ENCODE results near the gene PLCL2.

The PLCL2 gene

DNA sequence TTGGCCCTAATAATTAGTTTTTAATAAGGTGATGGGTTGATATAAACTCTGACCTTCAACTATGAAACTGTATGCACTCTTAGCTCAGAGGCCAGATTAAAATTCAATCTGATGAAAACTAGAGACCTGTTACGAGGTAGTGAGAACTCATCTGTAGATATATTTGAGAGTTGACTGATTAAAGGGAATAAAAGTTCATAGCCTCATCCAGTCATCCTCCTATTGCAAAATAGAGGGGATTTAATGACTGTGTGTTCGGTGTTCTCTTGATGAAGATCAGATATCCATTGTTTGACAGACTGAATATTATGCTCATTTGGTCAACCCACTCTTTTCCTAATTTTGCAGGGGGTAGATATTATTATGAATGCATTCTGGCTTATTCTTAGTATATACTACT is 23.3 kb upstream of the PLCL2 start:
- no peak for DNase-seq
- in situ Hi-C loops (cut with MboI; ENCODE audit: low pct_unique_long_range_greater_than_20kb, low sequenced_read_pairs) = no loop called here

- in situ Hi-C loops (cut with MboI; ENCODE audit: low pct_unique_long_range_greater_than_20kb, low sequenced_read_pairs) = no loop called here
- DNase-seq = no peak
These were observed 20.0 kb upstream of the PLCL2 start for GRCh38 chr3:16864610-16865313.

- no peak for DNase-seq
- in situ Hi-C loops (cut with MboI; ENCODE audit: low pct_unique_long_range_greater_than_20kb, low sequenced_read_pairs) = no loop called here
These were observed 19.4 kb upstream of the PLCL2 start for GRCh38 chr3:16865335-16865734.

GRCh38 chr3:16866571-16866970 is 18.2 kb upstream of the PLCL2 start:
- peak; percentile 74 for DNase-seq
- in situ Hi-C loops (cut with MboI; ENCODE audit: low pct_unique_long_range_greater_than_20kb, low sequenced_read_pairs) = no loop called here

- in situ Hi-C loops (cut with MboI; ENCODE audit: low pct_unique_long_range_greater_than_20kb, low sequenced_read_pairs) = no loop called here
- no peak for DNase-seq
These were observed 16.2 kb upstream of the PLCL2 start for GRCh38 chr3:16868513-16868912.

- DNase-seq = no peak
- in situ Hi-C loops (cut with MboI; ENCODE audit: low pct_unique_long_range_greater_than_20kb, low sequenced_read_pairs) = no loop called here
These were observed 15.3 kb upstream of the PLCL2 start for GRCh38 chr3:16869261-16870005.

DNA sequence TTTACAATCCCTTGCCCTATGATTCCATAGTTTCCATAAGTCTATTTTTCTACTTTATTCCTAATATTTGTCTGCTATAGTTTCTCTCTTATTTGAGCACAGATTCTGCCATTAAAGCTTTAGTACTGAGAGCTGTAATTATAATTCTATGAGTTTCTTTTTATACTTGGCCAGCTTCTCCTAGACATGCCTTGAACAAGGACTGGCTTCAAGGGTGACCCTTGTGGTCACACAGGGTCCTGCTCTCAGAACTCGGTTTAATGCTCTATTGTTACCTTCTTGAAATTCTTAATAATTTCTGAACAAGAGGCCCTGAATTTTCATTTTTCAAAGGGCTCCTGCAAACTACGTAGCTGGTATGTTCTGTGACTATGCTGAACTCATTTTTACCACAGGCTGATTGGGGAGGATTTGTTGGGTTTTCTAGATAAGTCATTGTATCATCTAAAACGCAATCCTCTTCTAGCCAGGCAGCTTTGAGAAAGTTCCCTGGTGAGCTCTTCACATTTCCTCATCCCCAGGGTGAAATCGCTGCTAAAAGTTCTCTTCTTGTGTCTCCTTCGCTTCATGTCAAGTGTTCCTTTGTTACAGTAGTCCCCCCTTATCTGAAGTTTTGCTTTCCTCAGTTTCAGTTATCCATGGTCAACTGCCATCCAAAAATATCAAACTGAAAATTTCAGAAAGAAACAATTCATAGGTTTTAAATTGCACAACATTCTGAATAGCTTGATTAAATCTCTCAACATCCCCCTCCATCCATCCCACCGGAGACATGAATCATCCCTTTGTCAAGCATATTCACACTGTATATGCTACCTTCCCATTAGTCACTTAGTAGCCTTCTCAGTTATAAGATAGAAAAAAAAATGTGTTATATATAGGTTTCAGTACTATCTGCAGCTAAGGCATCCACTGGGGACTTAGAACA is 12.6 kb upstream of the PLCL2 start:
- DNase-seq = no peak
- in situ Hi-C loops (cut with MboI; ENCODE audit: low pct_unique_long_range_greater_than_20kb, low sequenced_read_pairs) = no loop called here

DNA sequence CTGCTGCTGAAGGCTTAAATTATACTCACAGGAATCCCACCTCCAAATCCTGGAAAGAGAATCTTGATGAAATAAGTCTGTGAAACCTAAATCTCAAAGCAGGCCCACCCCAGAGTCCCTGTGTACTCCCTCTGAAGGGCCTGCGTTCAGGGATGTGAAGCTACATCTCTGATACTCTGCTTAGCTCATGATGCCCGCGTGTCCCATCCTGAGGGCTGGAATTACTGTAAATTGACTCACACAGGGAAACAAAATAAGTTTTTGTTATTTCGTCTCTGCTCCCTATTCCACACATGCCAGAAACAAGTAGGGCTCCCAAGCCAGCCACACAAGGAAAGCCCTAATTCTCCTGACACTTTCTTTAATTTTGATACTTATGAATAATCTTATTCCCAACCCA is 10.9 kb upstream of the PLCL2 start:
- no peak for DNase-seq
- in situ Hi-C loops (cut with MboI; ENCODE audit: low pct_unique_long_range_greater_than_20kb, low sequenced_read_pairs) = no loop called here

DNA sequence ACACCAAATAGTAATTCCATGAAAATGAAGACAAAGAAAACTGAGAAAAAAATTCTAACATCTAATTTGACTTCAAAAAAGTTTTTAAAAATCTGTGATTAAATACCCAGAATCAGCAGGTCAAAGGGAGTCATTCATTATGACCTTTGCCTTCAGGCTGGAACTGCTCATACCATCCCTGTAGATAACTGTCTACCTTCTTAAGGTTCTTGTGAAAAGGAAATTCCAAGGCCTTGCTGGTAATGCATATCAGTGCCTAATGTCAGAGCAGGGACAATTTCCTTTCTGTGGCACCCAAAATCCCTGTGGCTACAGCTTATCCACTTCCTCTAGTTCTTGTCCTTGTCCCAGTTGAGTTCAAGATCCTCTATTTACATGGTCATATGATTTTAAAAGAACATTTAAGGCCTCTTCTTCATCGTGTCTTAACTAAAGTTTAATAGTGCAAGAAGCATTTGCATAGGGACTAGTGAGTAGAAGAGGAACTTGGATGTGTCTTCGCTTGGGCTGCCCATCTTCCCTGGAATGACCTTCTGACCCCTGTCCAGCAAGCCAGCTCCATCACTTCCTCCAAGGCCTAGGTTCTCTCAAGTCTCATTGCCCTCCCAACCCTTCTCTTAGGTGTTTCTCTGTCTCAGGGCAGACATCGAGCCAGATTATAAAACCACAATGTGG is 8.7 kb upstream of the PLCL2 start:
- no peak for DNase-seq
- in situ Hi-C loops (cut with MboI; ENCODE audit: low pct_unique_long_range_greater_than_20kb, low sequenced_read_pairs) = no loop called here

GRCh38 chr3:16877505-16877904 is 7.2 kb upstream of the PLCL2 start:
- no peak for DNase-seq
- in situ Hi-C loops (cut with MboI; ENCODE audit: low pct_unique_long_range_greater_than_20kb, low sequenced_read_pairs) = no loop called here

DNA sequence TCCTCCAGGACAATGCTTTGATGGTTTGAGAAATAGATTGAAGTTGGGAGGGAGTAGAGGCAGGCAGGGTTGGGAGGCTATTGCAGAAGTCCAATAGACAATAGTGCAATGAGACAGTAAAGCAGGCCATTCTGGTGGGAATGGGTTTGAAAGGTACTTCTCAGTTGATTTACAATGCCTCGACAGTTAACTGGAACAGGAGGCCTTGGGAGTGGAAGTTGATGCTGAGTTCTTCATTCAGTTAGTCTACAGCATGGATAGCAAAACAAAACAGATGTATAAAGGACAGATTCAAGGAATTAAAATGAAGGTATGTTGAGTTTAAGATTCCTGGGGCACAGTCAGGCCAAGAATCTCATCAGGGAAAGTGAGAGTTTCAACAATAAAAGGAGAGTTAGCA is 6.8 kb upstream of the PLCL2 start:
- no peak for DNase-seq
- in situ Hi-C loops (cut with MboI; ENCODE audit: low pct_unique_long_range_greater_than_20kb, low sequenced_read_pairs) = no loop called here

DNA sequence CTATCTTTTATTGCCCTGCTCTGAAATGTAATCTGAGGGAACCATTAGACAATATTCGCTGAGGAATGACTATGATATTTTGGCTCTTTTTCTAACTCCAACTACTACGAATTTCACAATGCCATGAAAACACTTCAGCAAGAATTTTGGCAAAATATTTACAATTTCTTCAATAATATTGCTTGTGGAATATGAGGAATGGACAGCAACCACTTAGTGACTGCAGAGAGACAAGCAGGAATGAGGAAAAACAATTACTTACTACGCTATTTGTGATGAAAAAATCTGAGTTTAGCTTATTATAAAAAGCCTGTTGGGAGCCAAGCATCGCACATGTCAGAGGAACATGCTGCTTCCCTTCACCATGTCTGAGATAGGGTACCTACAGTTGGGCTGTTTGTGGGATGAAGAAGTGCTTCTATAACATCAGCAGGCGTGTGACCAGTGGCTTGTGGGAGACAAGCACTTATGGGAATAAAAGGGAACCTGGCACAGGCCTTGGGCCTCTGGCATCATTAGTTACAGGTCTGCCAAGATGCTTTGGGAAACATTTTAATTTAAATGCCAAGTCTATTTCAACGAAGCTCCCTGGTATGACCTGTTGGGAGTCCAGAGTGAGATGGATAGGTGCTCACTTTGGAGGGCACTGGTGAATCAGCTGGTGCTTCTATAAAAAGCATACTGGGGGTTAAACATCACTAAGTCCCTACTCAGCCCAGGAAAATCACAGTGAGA is 2.7 kb upstream of the PLCL2 start:
- in situ Hi-C loops (cut with MboI; ENCODE audit: low pct_unique_long_range_greater_than_20kb, low sequenced_read_pairs) = no loop called here
- no peak for DNase-seq

- in situ Hi-C loops (cut with MboI; ENCODE audit: low pct_unique_long_range_greater_than_20kb, low sequenced_read_pairs) = no loop called here
- DNase-seq = no peak
These were observed 1.6 kb upstream of the PLCL2 start for GRCh38 chr3:16883057-16883722.

DNA sequence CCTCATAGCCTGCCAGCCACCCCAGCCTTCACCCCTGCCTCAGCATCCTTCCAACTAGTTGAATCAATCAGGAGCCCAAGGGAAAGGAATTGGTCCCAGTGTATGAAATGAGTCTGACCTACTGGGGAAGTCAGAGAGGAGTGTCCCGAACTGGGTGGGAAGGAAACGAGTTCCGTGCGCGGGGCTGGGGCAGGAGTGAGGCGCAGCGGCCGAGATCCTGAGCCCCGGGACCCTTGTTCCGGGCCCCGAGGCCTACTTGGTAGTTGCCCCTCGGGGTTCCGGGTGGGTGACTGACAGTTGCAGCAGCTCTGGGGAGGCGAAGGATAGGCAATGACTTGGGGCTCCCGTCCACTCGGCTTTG is 1.1 kb upstream of the PLCL2 start:
- in situ Hi-C loops (cut with MboI; ENCODE audit: low pct_unique_long_range_greater_than_20kb, low sequenced_read_pairs) = no loop called here

DNA sequence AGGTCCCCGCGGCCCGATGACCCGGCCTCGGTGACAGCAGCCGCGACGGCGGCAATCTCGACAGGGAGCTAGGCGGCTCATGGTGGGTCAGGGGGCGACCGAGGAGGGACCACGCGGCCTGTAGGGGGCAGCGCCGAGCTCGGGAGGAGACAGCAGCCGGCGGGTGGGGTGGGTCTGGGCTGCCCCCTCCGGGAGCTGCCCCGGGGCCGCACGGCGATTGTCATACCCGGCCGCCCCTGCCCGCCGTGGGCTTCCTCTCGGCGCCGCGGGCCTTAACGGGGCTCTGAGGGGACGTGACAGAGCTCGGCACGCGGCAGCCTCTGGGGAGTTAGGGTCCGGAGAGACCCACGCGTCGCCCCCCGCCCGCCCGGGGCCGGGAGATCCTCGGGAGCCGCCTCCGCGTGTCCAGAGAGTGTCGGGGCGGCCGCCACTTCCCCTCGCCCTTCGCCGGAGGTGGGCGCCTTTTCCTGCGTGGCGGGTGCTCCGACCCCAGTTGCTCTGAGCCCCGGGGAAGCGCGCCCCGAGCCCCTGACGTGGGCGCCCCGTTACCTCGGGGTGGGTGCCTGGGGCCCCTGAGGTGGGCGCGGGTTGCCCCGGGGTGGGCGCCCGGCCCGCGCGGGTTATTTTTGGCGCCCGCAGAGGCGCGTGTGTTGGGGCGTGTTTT is 539 bp upstream of the PLCL2 start:
- in situ Hi-C loops (cut with MboI; ENCODE audit: low pct_unique_long_range_greater_than_20kb, low sequenced_read_pairs) = no loop called here
- DNase-seq = peak; percentile 71

More for the DNA sequence above, 1.1 kb upstream of the PLCL2 start:
- DNase-seq = no peak

DNA sequence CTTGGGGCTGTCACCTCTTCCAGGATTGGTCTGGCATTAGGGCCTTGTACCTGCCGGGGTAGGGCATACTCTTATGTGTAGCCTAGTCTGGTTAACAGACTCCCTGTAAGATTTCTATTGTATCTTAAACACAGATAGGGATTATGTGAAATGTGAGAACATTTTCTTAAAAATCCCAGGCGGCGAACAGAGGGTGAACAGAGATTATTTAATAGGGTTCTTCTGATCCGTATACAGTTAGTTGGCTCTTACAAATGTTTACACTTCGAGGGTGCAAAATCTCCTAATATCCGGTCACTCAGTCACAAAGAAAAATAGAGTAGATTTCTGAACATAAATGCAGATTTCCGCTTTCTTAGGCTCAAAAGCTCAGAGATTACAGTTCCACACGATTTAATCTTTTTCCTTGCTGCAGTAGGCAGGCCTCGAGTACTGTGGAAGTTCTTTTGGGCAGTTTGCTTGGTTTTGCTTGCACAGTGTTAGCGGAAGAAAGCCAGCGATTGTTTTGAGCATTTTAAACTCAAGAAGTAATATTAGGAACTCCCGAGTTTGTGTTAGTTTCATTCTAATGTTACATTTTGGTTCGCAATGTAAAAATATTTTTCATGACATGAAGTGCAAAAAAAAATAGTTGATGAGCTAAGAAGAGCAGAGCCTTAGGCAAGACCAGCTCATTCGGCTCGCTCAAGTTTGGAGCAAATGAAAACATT is 993 bp downstream of the PLCL2 start:
- in situ Hi-C loops (cut with MboI; ENCODE audit: low pct_unique_long_range_greater_than_20kb, low sequenced_read_pairs) = no loop called here
- no peak for DNase-seq

DNA sequence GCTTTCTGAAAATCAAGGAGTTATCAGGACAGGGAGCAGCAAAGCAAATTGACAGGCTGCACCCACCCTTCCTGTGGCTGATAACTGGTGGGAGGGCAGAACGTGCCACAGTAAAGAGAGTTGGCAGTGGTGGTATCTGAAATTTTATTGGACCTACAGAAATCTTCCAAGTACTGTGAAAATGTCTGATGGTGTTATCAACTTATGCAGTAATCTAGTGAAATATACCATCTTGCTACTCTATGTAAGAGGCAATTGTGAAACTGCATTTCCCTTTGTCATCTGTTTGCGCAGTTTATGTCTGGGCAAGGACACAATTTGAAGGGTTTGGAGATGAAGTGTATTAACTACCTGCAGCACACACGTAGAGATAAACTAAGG is 1.5 kb downstream of the PLCL2 start:
- peak; percentile 36 for DNase-seq
- in situ Hi-C loops (cut with MboI; ENCODE audit: low pct_unique_long_range_greater_than_20kb, low sequenced_read_pairs) = no loop called here
